ENCODE data around the gene RGS6.

Gene RGS6

GRCh38 chr14:72332046-72332445 lies 399.8 kb downstream of the RGS6 start:
- Histone ChIP-seq H3K4me2 (ENCODE audit: low read length) (no peak overlapping the region), H2AK5ac (ENCODE audit: low read length) (no peak overlapping the region), H3K4me3 (ENCODE audit: low read depth, low read length) (no peak overlapping the region), H2AFZ (ENCODE audit: insufficient read depth, low read length, poor library complexity) (no peak overlapping the region), H3K36me3 (ENCODE audit: control insufficient read depth in 1 of 2, insufficient read depth in 2 of 2, low read length in 2 of 2) (no peaks in the 10 kb centered on the region), H3K14ac (ENCODE audit: low read length) (no peak overlapping the region), H3K79me2 (ENCODE audit: control insufficient read depth, insufficient read depth, low read length, poor library complexity) (no peaks in the 10 kb centered on the region), H4K8ac (ENCODE audit: low read depth, low read length) (no peak overlapping the region), H3K27ac (ENCODE audit: low read depth, low read length) (no peak overlapping the region), H2BK5ac (ENCODE audit: low read depth, low read length, poor library complexity) (no peak overlapping the region), H3K23ac (ENCODE audit: low read length) (no peak overlapping the region), H2BK12ac (ENCODE audit: low read length) (no peak overlapping the region), H3K27me3 (ENCODE audit: insufficient read depth, low read length) (no peaks in the 10 kb centered on the region), H4K12ac (ENCODE audit: low read depth, low read length) (no peak overlapping the region), H2BK120ac (ENCODE audit: insufficient read depth, low read length, poor library complexity) (no peak overlapping the region), H3K18ac (ENCODE audit: low read length) (no peak overlapping the region), H3K9me3 (ENCODE audit: insufficient read depth, low read depth, low read length) (peaks cover 4% of the 10 kb centered on the region), H4K91ac (ENCODE audit: low read depth, low read length) (no peak overlapping the region), H3K9ac (ENCODE audit: low read length) (no peak overlapping the region), H3K4ac (ENCODE audit: low read depth, low read length) (no peak overlapping the region), H3K79me1 (ENCODE audit: low read length) (no peaks in the 10 kb centered on the region), H3K4me1 (ENCODE audit: control insufficient read depth in 1 of 2, insufficient read depth in 2 of 2, low read length in 2 of 2) (no peaks in the 10 kb centered on the region)
- no CpG with 5 or more reads among the region's 6 CpGs for WGBS (ENCODE audit: extremely low coverage, insufficient coverage, insufficient read length)
- no peak for DNase-seq

GRCh38 chr14:72332871-72333270 lies 400.6 kb downstream of the RGS6 start:
- no peaks in the 10 kb centered on the region for H3K4me1 ChIP-seq (ENCODE audit: control insufficient read depth in 1 of 2, insufficient read depth in 2 of 2, low read length in 2 of 2)
- no peaks in the 10 kb centered on the region for H3K79me1 ChIP-seq (ENCODE audit: low read length)
- no peak overlapping the region for H2AFZ ChIP-seq (ENCODE audit: insufficient read depth, low read length, poor library complexity)
- H3K27me3 ChIP-seq (ENCODE audit: insufficient read depth, low read length): no peaks in the 10 kb centered on the region
- no peak overlapping the region for H3K9ac ChIP-seq (ENCODE audit: low read length)
- no peak overlapping the region for H2AK5ac ChIP-seq (ENCODE audit: low read length)
- no peak overlapping the region for H3K4me2 ChIP-seq (ENCODE audit: low read length)
- H3K14ac ChIP-seq (ENCODE audit: low read length): no peak overlapping the region
- no peak overlapping the region for H3K18ac ChIP-seq (ENCODE audit: low read length)
- no peak for DNase-seq
- no peak overlapping the region for H3K23ac ChIP-seq (ENCODE audit: low read length)
- H4K8ac ChIP-seq (ENCODE audit: low read depth, low read length): no peak overlapping the region
- WGBS (ENCODE audit: extremely low coverage, insufficient coverage, insufficient read length): no CpG with 5 or more reads among the region's 5 CpGs
- H3K9me3 ChIP-seq (ENCODE audit: insufficient read depth, low read depth, low read length): peaks cover 4% of the 10 kb centered on the region
- no peak overlapping the region for H4K12ac ChIP-seq (ENCODE audit: low read depth, low read length)
- H3K79me2 ChIP-seq (ENCODE audit: control insufficient read depth, insufficient read depth, low read length, poor library complexity): no peaks in the 10 kb centered on the region
- H4K91ac ChIP-seq (ENCODE audit: low read depth, low read length): no peak overlapping the region
- no peak overlapping the region for H2BK120ac ChIP-seq (ENCODE audit: insufficient read depth, low read length, poor library complexity)
- no peak overlapping the region for H2BK5ac ChIP-seq (ENCODE audit: low read depth, low read length, poor library complexity)
- no peak overlapping the region for H3K4me3 ChIP-seq (ENCODE audit: low read depth, low read length)
- no peaks in the 10 kb centered on the region for H3K36me3 ChIP-seq (ENCODE audit: control insufficient read depth in 1 of 2, insufficient read depth in 2 of 2, low read length in 2 of 2)
- H2BK12ac ChIP-seq (ENCODE audit: low read length): no peak overlapping the region
- H3K4ac ChIP-seq (ENCODE audit: low read depth, low read length): no peak overlapping the region
- no peak overlapping the region for H3K27ac ChIP-seq (ENCODE audit: low read depth, low read length)

- no CpG with 5 or more reads among the region's 4 CpGs for WGBS (ENCODE audit: extremely low coverage, insufficient coverage, insufficient read length)
- Histone ChIP-seq H3K4me1 (ENCODE audit: control insufficient read depth in 1 of 2, insufficient read depth in 2 of 2, low read length in 2 of 2) (no peaks in the 10 kb centered on the region), H3K4me3 (ENCODE audit: low read depth, low read length) (no peak overlapping the region), H4K8ac (ENCODE audit: low read depth, low read length) (no peak overlapping the region), H2AK5ac (ENCODE audit: low read length) (no peak overlapping the region), H2BK120ac (ENCODE audit: insufficient read depth, low read length, poor library complexity) (no peak overlapping the region), H4K91ac (ENCODE audit: low read depth, low read length) (no peak overlapping the region), H3K27me3 (ENCODE audit: insufficient read depth, low read length) (no peaks in the 10 kb centered on the region), H3K9me3 (ENCODE audit: insufficient read depth, low read depth, low read length) (peaks cover 4% of the 10 kb centered on the region), H3K36me3 (ENCODE audit: control insufficient read depth in 1 of 2, insufficient read depth in 2 of 2, low read length in 2 of 2) (no peaks in the 10 kb centered on the region), H3K9ac (ENCODE audit: low read length) (no peak overlapping the region), H3K27ac (ENCODE audit: low read depth, low read length) (no peak overlapping the region), H3K4ac (ENCODE audit: low read depth, low read length) (no peak overlapping the region), H3K18ac (ENCODE audit: low read length) (no peak overlapping the region), H3K14ac (ENCODE audit: low read length) (no peak overlapping the region), H2BK12ac (ENCODE audit: low read length) (no peak overlapping the region), H3K79me2 (ENCODE audit: control insufficient read depth, insufficient read depth, low read length, poor library complexity) (no peaks in the 10 kb centered on the region), H2BK5ac (ENCODE audit: low read depth, low read length, poor library complexity) (no peak overlapping the region), H3K23ac (ENCODE audit: low read length) (no peak overlapping the region), H3K4me2 (ENCODE audit: low read length) (no peak overlapping the region), H2AFZ (ENCODE audit: insufficient read depth, low read length, poor library complexity) (no peak overlapping the region), H4K12ac (ENCODE audit: low read depth, low read length) (no peak overlapping the region), H3K79me1 (ENCODE audit: low read length) (no peaks in the 10 kb centered on the region)
- DNase-seq: no peak
Observed at GRCh38 chr14:72333357-72333756, 401.1 kb downstream of the RGS6 start.

DNA sequence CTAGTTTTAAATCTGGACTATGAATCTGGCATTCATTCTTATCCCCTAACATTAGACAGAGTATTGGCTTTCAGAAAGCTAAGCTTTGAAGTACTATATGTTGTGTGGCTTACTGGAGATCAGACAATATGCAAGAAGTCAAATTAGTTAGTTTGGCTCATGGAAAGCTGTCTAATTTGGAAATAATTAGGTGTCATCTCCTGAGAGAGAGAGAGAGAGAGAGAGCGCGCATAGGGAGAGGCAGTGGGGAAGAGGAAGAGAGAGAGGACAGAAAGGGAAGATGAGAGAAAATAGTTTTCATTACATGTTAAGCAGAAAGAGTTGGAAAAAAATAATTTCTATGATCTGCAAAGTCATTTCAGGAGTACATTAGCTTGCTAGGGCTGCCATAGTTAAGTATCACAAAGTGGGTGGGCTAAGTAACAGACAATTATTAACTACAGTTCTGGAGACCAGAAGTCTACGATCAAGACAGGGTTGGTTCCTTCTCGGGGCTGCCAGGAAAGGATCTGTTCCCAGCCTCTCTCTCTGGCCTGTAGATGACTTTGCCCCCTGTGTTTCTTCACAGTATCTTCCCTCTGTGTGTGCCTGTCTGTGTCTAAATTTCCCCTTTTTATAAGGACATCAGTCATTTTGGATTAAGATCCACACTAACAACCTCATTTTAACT lies 404.2 kb downstream of the RGS6 start:
- H4K8ac ChIP-seq (ENCODE audit: low read depth, low read length): no peak overlapping the region
- H3K18ac ChIP-seq (ENCODE audit: low read length): no peak overlapping the region
- H3K27me3 ChIP-seq (ENCODE audit: insufficient read depth, low read length): no peaks in the 10 kb centered on the region
- no peak overlapping the region for H3K4me3 ChIP-seq (ENCODE audit: low read depth, low read length)
- H3K79me2 ChIP-seq (ENCODE audit: control insufficient read depth, insufficient read depth, low read length, poor library complexity): no peaks in the 10 kb centered on the region
- H3K36me3 ChIP-seq (ENCODE audit: control insufficient read depth in 1 of 2, insufficient read depth in 2 of 2, low read length in 2 of 2): no peaks in the 10 kb centered on the region
- H3K4me1 ChIP-seq (ENCODE audit: control insufficient read depth in 1 of 2, insufficient read depth in 2 of 2, low read length in 2 of 2): no peaks in the 10 kb centered on the region
- H3K23ac ChIP-seq (ENCODE audit: low read length): no peak overlapping the region
- no peak overlapping the region for H3K27ac ChIP-seq (ENCODE audit: low read depth, low read length)
- no peak for DNase-seq
- H2BK5ac ChIP-seq (ENCODE audit: low read depth, low read length, poor library complexity): no peak overlapping the region
- H2BK120ac ChIP-seq (ENCODE audit: insufficient read depth, low read length, poor library complexity): no peak overlapping the region
- H2AFZ ChIP-seq (ENCODE audit: insufficient read depth, low read length, poor library complexity): no peak overlapping the region
- H3K4me2 ChIP-seq (ENCODE audit: low read length): no peak overlapping the region
- H3K4ac ChIP-seq (ENCODE audit: low read depth, low read length): no peak overlapping the region
- no peak overlapping the region for H2AK5ac ChIP-seq (ENCODE audit: low read length)
- H4K12ac ChIP-seq (ENCODE audit: low read depth, low read length): no peak overlapping the region
- no peaks in the 10 kb centered on the region for H3K9me3 ChIP-seq (ENCODE audit: insufficient read depth, low read depth, low read length)
- H3K14ac ChIP-seq (ENCODE audit: low read length): no peak overlapping the region
- no peak overlapping the region for H4K91ac ChIP-seq (ENCODE audit: low read depth, low read length)
- no peaks in the 10 kb centered on the region for H3K79me1 ChIP-seq (ENCODE audit: low read length)
- no peak overlapping the region for H3K9ac ChIP-seq (ENCODE audit: low read length)
- WGBS (ENCODE audit: extremely low coverage, insufficient coverage, insufficient read length): no CpG with 5 or more reads among the region's 4 CpGs
- no peak overlapping the region for H2BK12ac ChIP-seq (ENCODE audit: low read length)
